NCI-H2227 treated with DMSO at 0.1 percent for 48 hours (cell line): Measurements from ENCODE around the gene WRAP73.

Experiments used
- DNase-seq: peaks from one replicate; lab custom pipeline; 2025; lab: John Stamatoyannopoulos, UW

Gene WRAP73

GRCh38 chr1:3681898-3682806 lies 32.2 kb upstream of the WRAP73 start:
- DNase-seq: no peak

- no peak for DNase-seq
Observed at GRCh38 chr1:3681231-3681897, 31.5 kb upstream of the WRAP73 start.

GRCh38 chr1:3680488-3681230 lies 30.8 kb upstream of the WRAP73 start:
- DNase-seq: no peak

- no peak for DNase-seq
Observed at GRCh38 chr1:3679799-3680453, 30.0 kb upstream of the WRAP73 start.

GRCh38 chr1:3679098-3679555 lies 29.2 kb upstream of the WRAP73 start:
- DNase-seq: no peak

GRCh38 chr1:3678361-3679097 lies 28.6 kb upstream of the WRAP73 start:
- DNase-seq: no peak

- DNase-seq: no peak
Observed at GRCh38 chr1:3677484-3677883, 27.6 kb upstream of the WRAP73 start.

GRCh38 chr1:3676581-3677470 lies 26.9 kb upstream of the WRAP73 start:
- no peak for DNase-seq

GRCh38 chr1:3675436-3675835 lies 25.5 kb upstream of the WRAP73 start:
- no peak for DNase-seq

- DNase-seq: no peak
Observed at GRCh38 chr1:3674100-3675094, 24.5 kb upstream of the WRAP73 start.

GRCh38 chr1:3673381-3674099 lies 23.6 kb upstream of the WRAP73 start:
- DNase-seq: no peak

- no peak for DNase-seq
Observed at GRCh38 chr1:3672971-3673361, 23.1 kb upstream of the WRAP73 start.

- DNase-seq: no peak
Observed at GRCh38 chr1:3672231-3672970, 22.5 kb upstream of the WRAP73 start.

- no peak for DNase-seq
Observed at GRCh38 chr1:3671371-3672180, 21.7 kb upstream of the WRAP73 start.

- DNase-seq: no peak
Observed at GRCh38 chr1:3670823-3671265, 20.9 kb upstream of the WRAP73 start.

GRCh38 chr1:3669971-3670431 lies 20.1 kb upstream of the WRAP73 start:
- no peak for DNase-seq

- DNase-seq: no peak
Observed at GRCh38 chr1:3669421-3669821, 19.5 kb upstream of the WRAP73 start.
